Lung microvascular endothelial cell (primary cell): ENCODE results near the gene CLMN. TPM values are rescaled to one million over a fixed set of nuclear protein-coding genes. Genes with fewer than 3 reads are reported as not detected.

Experiments used
- DNase-seq, 2 donors: peaks; one replicate each; pipeline versions ENCODE4 v3.0.0 to v3.0.0-alpha.2; 2010; ENCODE audit warnings: low read depth in 2 of 2
- total RNA-seq: library from RNA; depleted of rRNA; stranded (reverse); fragments of >200 nt; gene quantifications from 2 replicates; pipeline ENCODE4 v1.2.1, GENCODE V29; 2014

Gene CLMN
- total RNA-seq, 1 donor from 2014 or later = 0.20 TPM

DNA sequence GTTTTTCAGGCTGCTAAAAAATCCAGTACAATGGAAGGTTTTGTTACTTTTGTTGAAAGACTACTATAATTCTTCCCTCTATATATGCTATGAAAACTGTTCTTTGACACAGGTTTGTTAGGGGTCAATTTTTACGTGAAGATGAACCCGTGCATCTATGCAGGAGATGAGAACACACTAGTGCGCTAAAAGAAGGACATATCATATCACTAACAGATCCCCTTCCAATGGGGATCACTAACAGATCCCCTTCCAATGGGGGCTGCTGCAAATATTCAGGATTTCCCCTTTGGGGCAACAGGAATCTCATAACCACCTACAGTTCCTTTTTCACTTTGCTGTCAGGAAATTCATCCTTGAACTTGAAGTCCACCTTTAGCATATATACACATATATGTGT lies 75.1 kb downstream of the CLMN start:
- no peak for DNase-seq

GRCh38 chr14:95242870-95243269 lies 76.8 kb downstream of the CLMN start:
- DNase-seq = no peak

DNA sequence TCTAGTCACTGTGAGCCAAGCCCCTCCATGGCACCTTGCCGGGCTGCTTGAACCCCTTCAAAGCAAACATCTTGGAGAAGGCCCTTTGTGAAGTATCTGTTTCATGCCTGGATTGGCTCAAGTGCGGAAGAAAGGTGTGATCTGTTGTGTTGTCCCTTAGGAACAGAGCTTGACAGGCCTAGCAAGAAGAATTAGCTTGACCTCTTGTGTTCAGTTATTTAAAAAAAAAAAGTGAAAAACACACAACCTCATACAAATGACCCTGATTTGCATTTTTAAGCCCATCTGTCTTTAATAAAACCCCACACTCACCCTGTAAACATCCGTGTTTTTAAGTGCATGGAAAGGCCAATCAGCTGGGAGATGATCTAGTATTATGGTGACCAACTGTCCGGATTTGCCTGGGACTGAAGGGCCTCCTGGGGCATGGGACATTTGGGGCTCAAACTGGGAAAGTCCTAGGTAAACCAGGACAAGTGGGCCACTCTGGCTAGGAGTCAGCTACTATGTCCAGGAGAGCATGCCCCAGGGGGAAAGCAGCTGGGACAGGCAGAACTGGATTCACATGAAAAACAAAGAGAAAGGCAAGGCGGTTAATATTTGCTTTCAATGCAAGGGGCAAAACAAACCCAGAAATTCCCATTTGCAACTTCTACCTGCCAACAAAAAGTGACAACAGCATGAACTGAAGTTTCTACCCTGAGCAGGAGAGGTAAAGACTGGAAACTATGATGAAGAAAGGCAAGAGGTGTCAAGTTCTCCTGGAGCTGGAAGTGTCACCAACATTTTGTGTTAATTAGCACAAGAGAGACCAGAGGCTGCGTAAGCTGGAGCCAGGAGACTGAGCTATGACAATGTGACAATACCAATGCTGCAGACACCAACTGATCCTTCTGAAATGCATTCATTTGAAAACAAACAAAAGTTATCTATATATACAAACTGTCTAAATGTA lies 78.6 kb downstream of the CLMN start:
- no peak for DNase-seq

DNA sequence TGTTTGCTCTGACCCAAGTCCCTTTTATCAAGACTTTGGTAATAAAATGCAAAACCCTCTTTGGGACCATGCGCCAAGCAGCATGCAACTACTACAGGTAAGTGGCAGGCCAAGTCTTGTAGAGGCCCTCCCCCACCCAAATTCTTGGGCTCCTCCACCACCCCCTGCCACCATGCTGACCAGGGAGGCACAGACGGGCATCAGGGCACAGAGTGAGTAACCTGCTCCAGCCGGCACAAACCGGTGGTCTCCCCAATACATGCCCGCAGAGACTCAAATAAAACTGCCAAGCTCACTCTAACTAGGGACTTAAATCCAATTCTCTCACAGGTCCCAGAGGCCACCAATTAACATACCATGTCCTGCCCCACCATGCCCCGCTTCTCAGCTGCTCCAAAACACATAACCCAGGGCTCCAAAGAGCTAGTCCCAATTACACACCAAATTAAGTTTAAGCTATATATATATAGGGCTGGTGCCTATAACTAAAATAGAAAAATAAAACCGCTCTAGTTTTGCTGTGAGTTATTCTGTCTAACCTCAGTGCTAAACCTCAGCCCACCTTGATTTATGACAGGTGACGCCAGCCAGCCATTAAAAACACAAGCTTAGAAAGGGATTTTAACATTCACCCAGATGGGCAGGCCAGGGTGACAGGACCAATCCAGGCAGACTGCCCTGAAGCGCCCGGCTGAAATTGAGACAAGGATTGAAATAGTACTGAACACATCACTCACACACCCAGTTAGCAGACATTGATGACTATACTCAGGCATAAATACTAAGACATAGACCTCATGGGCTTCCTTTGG lies 81.0 kb downstream of the CLMN start:
- DNase-seq = no peak

DNA sequence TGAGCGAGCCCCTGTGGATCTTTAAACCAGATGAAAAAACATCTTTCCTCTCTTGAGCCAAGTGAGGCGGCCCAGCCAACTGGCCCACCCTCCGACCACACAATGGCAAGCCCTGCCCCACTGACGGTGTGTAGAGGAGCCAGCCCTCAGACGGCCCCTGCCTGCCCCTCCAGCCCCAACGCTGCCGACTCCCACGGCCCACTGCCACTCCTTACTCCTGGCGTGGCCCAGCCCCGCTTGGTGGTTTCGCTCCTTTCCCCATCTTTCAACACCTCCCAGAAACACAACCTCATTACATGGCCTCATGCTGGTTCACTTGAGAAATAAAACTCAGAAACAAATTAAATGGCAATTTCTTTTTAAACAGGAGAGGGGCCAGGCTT lies 81.8 kb downstream of the CLMN start:
- no peak for DNase-seq

DNA sequence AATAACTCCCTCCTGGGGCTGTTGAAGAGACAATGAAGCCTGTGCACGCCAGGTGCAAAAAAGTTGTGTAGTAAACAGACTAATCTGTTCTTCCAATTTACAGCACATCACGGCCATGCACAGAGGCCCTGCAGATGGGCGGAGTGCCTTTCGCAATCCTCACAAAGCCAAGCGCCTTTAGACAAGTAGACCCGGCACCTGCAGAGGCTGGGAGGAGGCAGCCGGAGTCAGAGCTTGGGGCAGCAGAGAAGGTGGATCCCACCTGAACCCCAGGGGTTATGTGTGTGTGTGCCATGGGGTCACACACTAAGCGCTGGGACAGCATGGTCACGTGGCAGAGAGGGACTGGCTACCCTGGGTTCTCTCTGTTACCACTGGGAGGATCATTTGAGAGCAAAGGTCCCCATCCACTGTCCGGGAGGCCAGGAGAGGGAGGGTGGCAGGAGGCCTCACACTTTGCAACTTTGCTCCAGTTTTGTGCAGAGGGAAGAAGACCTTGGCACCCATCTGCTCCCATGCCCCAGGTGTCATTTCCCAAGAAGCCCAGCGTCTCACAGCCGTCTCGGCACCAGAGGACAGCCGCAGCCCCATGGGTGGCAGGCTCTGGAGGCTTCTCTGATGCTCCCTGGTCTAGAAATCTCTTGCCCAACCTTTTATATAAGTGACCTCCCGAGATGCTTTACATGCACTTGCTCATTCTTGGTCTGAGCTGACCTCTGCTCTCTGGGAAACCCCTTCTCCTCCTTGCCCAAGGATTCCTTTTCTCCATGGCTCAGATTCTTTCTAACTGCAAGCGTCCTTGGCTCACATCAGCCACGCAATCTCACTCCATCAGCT lies 82.4 kb downstream of the CLMN start:
- no peak for DNase-seq

- DNase-seq = no peak
Measured at GRCh38 chr14:95236221-95236620, 83.5 kb downstream of the CLMN start.

DNA sequence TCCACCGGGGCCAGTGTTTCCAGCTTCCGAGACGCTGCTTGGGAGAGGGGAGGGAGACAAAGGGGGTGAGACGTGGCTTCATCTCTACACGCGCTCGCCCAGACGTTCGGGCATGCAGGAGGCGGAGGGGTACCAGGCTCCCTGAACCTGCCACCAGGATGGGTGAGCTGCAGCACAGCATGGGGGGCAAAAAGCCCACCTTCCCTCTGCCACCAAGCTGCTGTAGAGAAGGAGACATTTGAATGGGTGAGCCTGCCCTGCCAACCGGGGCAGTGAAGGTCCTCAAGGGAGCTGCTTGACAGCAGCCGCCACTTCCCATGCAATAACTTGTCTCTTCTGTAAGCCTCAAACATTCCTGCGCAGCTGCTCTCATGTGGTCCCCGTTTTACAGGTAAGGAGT lies 83.9 kb downstream of the CLMN start:
- DNase-seq = no peak

DNA sequence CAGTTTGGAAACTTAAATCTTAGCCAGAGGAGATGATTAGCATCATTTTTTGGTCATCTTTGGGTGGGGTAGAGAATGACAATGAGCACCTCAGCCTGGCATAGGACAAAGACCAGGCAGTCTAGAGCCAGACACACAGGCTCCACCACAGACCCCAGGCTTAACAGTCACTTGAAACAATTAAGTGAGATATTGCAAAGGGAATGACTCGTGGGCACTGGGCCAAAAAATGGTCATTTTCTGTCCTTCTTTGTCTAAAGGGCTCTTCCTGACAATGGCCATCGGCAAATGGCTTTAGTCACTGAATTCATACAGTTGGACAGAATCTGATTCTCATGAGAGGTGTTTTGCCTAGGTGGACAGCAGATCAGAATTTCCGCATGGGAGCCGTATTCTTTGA lies 84.4 kb downstream of the CLMN start:
- DNase-seq = no peak

DNA sequence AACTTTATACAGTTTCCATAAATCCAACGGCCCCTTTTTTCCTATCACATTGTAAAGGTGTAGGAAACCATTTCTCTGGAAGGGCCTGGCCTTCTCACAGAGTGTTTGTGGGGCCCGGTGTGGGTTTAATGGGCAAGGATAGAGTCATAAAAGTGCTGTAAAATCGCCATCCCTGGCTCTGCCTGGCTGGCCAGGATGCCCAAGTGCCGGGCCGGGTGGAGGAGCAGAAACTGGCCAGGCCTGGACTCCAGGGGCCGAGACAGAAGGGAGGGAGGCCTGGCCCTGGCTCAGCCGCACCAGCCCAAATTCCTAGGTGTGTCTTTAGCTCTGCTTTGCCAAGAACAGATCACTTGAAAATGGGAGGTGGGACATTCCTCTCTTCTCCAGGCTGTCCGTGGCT lies 85.3 kb downstream of the CLMN start:
- DNase-seq = no peak

DNA sequence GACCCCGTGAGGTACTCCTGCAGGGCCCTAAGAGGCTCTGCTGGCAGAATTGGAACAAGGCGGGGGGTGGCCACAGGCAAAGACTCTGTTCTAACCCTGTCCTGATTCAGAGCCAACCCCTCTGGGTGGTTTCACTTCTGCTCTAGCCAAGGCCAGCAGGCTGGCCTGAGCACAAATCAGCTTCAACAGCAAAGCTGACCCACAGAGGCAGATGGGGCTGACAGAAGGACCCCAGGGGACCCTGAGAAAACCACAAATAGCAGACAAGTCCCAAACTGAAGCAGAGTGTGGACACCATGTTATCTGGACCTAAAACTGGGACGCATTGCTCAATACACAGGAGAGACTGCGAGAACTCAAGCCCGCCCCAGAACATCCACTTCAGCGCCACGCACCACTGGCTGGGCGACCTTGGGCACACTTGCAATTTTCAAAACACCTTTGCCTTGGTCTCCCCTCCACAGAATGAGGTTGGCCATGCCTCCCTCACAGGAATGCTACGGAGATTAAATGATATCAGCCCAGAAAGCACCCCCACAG lies 85.9 kb downstream of the CLMN start:
- no peak for DNase-seq

GRCh38 chr14:95232894-95233584 lies 86.7 kb downstream of the CLMN start:
- no peak for DNase-seq

GRCh38 chr14:95231966-95232633 lies 87.6 kb downstream of the CLMN start:
- no peak for DNase-seq

DNA sequence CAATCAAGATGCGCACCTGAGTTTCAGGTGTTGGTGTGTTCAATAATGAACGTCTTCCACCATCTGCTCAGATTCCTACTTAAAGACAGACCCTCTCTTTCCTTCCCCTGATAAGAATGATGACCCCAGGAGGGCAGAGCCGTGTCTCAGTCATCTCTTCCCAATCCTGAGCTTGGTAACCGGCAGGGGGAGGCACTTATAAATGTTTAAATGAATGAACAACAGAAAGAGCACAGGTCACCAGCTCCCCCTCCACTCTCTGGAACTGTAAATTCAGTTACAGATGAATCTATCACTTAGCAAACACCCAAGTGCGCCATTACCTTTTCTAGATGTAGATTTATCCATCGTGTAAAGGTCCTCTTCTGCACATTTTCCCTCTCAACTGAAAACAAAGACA lies 90.0 kb downstream of the CLMN start:
- no peak for DNase-seq

DNA sequence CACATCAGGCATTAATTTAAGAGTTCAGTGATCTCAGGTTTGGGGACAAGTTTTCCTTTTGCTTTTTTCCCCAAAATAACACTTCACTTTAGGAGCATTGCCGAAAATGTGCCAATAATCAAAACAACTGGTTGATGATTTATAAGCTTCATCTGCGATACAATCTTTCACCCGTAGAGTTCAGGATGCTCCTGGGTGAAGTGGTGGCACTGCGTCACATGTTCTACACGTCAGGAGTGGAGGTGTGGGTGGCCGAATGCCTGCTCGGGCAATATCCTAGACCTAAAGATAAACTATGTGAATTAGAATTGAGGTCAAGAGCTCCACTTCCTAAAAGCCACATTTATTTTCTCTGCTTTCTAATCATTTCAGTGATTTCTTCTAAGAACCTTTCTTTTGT lies 91.5 kb downstream of the CLMN start:
- no peak for DNase-seq

GRCh38 chr14:95227279-95227860 lies 92.3 kb downstream of the CLMN start:
- DNase-seq = peak in 1 of 2 donors; percentile 8

GRCh38 chr14:95226801-95227200 lies 92.9 kb downstream of the CLMN start:
- no peak for DNase-seq

GRCh38 chr14:95225251-95225887 lies 94.3 kb downstream of the CLMN start:
- DNase-seq = no peak

- DNase-seq = peak in 1 of 2 donors; percentile 29
Measured at GRCh38 chr14:95222870-95223398, 96.8 kb downstream of the CLMN start.
